MV-4-11 (cell line): ENCODE results near the gene ZSCAN10.
"Not testable (repeated sequence)": the region's sequence is repeated elsewhere in the genome, so short reads cannot be mapped to it uniquely, and the experiment has no call there.

Experiments used
- DNase-seq: peaks from one replicate; lab custom pipeline; 2025; lab: John Stamatoyannopoulos, UW

The ZSCAN10 gene

GRCh38 chr16:3063625-3064386 is 35.3 kb downstream of the ZSCAN10 start:
- DNase-seq: no peak

GRCh38 chr16:3062553-3062952 is 36.5 kb downstream of the ZSCAN10 start:
- DNase-seq: no peak

GRCh38 chr16:3060339-3061127 is 38.6 kb downstream of the ZSCAN10 start:
- no peak for DNase-seq

GRCh38 chr16:3059723-3060242 is 39.3 kb downstream of the ZSCAN10 start:
- DNase-seq: no peak

- DNase-seq: peak; percentile 76
These were observed 39.9 kb downstream of the ZSCAN10 start for GRCh38 chr16:3059041-3059722.

- DNase-seq: peak; percentile 7
These were observed 40.7 kb downstream of the ZSCAN10 start for GRCh38 chr16:3058139-3059030.

- no peak for DNase-seq
These were observed 41.6 kb downstream of the ZSCAN10 start for GRCh38 chr16:3057181-3058138.

GRCh38 chr16:3056336-3057180 is 42.5 kb downstream of the ZSCAN10 start:
- no peak for DNase-seq

- DNase-seq: not testable (repeated sequence)
These were observed 43.4 kb downstream of the ZSCAN10 start for GRCh38 chr16:3055734-3056115.

- DNase-seq: peak; percentile 75
These were observed 43.9 kb downstream of the ZSCAN10 start for GRCh38 chr16:3054965-3055733.

GRCh38 chr16:3053330-3053710 is 45.8 kb downstream of the ZSCAN10 start:
- DNase-seq: peak; percentile 27

GRCh38 chr16:3052571-3053329 is 46.3 kb downstream of the ZSCAN10 start:
- DNase-seq: not testable (repeated sequence)

GRCh38 chr16:3051494-3051893 is 47.6 kb downstream of the ZSCAN10 start:
- DNase-seq: peak; percentile 10

GRCh38 chr16:3051009-3051408 is 48.1 kb downstream of the ZSCAN10 start:
- DNase-seq: no peak

GRCh38 chr16:3050487-3050886 is 48.6 kb downstream of the ZSCAN10 start:
- DNase-seq: peak; percentile 37

GRCh38 chr16:3049921-3050481 is 49.1 kb downstream of the ZSCAN10 start:
- DNase-seq: no peak

- DNase-seq: no peak
These were observed 51.7 kb downstream of the ZSCAN10 start for GRCh38 chr16:3047387-3047720.
